OCI-LY3 (cell line): ENCODE data around the gene ZNF598.

Experiments
- H2AFZ ChIP-seq: fragments of 200-600, 300-600 bp; shearing (Covaris generic); 2 replicates; pipeline ENCODE4 v1.6.0; 2014; ENCODE audit warnings: antibody characterized with exemption, low read depth, low read length
- H3K27ac ChIP-seq: fragments of 200-600, 300-600 bp; sonication (generic); 2 replicates; pipeline ENCODE4 v1.5.1; 2014; ENCODE audit warnings: mild to moderate bottlenecking, low read length, moderate library complexity, mixed read lengths
- H3K27me3 ChIP-seq: fragments of 200-600, 300-600 bp; sonication (generic); 2 replicates; pipeline ENCODE4 v1.6.1; 2014; ENCODE audit warnings: low read depth, low read length, mixed read lengths
- H3K36me3 ChIP-seq: fragments of 200-600, 300-600 bp; sonication (generic); replicated peaks from 2 replicates; pipeline ENCODE3; 2014; ENCODE audit warnings: low read depth, low read length, mixed read lengths
- H3K4me1 ChIP-seq: fragments of 300-600, 200-600 bp; sonication (generic); 2 replicates; pipeline ENCODE4 v1.6.1; 2014; ENCODE audit warnings: low read length, mixed read lengths
- H3K4me2 ChIP-seq: fragments of 200-600, 300-600 bp; sonication (generic); 2 replicates; pipeline ENCODE4 v1.6.1; 2014; ENCODE audit warnings: low read length, mixed read lengths
- H3K4me3 ChIP-seq: fragments of 300-600, 200-600 bp; sonication (generic); 2 replicates; pipeline ENCODE4 v1.5.1; 2014; ENCODE audit warnings: antibody characterized with exemption, mild to moderate bottlenecking, low read length, moderate library complexity
- H3K79me2 ChIP-seq: fragments of 300-600, 200-600 bp; shearing (Covaris generic); 2 replicates; pipeline ENCODE4 v1.6.1; 2014; ENCODE audit warnings: mild to moderate bottlenecking, low read length, mixed read lengths
- H3K9ac ChIP-seq: fragments of 300-600, 200-600 bp; shearing (Covaris generic); 2 replicates; pipeline ENCODE4 v1.6.0; 2014; ENCODE audit warnings: mild to moderate bottlenecking, low read length, moderate library complexity
- H3K9me3 ChIP-seq: fragments of 200-600, 300-600 bp; shearing (Covaris generic); 2 replicates; pipeline ENCODE4 v1.6.1; 2014; ENCODE audit warnings: low read length, mixed read lengths; ENCODE audit not compliant: insufficient read depth
- H4K20me1 ChIP-seq: fragments of 200-600, 300-600 bp; sonication (generic); 2 replicates; pipeline ENCODE4 v1.6.1; 2016; ENCODE audit warnings: low read length, mixed read lengths; ENCODE audit not compliant: insufficient read depth
- CTCF ChIP-seq: fragments of 200-600, 300-600 bp; sonication (generic); IDR thresholded peaks from 2 replicates; pipeline ENCODE4 v1.5.1; 2014; ENCODE audit warnings: antibody characterized with exemption, low read length, low read depth
- EZH2phosphoT487 ChIP-seq: fragments of 200-600 bp; shearing (Covaris generic); IDR thresholded peaks from 2 replicates; pipeline ENCODE4 v1.6.1; 2018; ENCODE audit warnings: antibody characterized with exemption, mixed run types, low read depth

ZNF598 gene

GRCh38 chr16:2009791-2010510 is at the start of gene ZNF598:
ZNF598 (minus strand) TSS chr16:2009821.
- H3K4me1 ChIP-seq, result peaks cover 21% of the 10 kb centered on the region
- peak within 1 kb of the TSS; percentile 58; the same call in 1 of the 2 replicates for H2AFZ ChIP-seq

GRCh38 chr16:2058872-2059271 is 49.3 kb upstream of the ZNF598 start:
- Histone ChIP-seq H3K79me2 (no peaks in the 10 kb centered on the region), H2AFZ (no peak overlapping the region), H3K36me3 (no peaks in the 10 kb centered on the region), H3K4me1 (no peaks in the 10 kb centered on the region), H3K9ac (no peak overlapping the region), H3K4me2 (no peak overlapping the region), H3K27ac (no peak overlapping the region), H3K4me3 (no peak overlapping the region), H3K27me3 (no peaks in the 10 kb centered on the region), H4K20me1 (no peaks in the 10 kb centered on the region), H3K9me3 (no peaks in the 10 kb centered on the region)
- TF ChIP-seq CTCF, result no peak
- no peak for TF ChIP-seq EZH2phosphoT487

More at GRCh38 chr16:2009791-2010510, at the start of gene ZNF598:
- Histone ChIP-seq H3K4me3 (peak within 1 kb of the TSS; percentile 95), H3K27ac (peak within 1 kb of the TSS; percentile 68), H3K79me2 (peaks cover 57% of the 10 kb centered on the region), H3K4me2 (peak within 1 kb of the TSS; percentile 99), H3K27me3 (no peaks in the 10 kb centered on the region), H3K36me3 (peaks cover 12% of the 10 kb centered on the region), H3K9me3 (no peaks in the 10 kb centered on the region), H4K20me1 (peaks cover 41% of the 10 kb centered on the region), H3K9ac (peak within 1 kb of the TSS; percentile 96)
- no peak for TF ChIP-seq EZH2phosphoT487
- TF ChIP-seq CTCF, result no peak

GRCh38 chr16:2058420-2058819 is 48.8 kb upstream of the ZNF598 start:
- Histone ChIP-seq H3K27ac (no peak overlapping the region), H3K27me3 (no peaks in the 10 kb centered on the region), H2AFZ (no peak overlapping the region), H3K4me1 (no peaks in the 10 kb centered on the region), H3K9ac (no peak overlapping the region), H3K4me2 (no peak overlapping the region), H3K36me3 (no peaks in the 10 kb centered on the region), H3K4me3 (no peak overlapping the region), H3K9me3 (no peaks in the 10 kb centered on the region), H3K79me2 (no peaks in the 10 kb centered on the region), H4K20me1 (no peaks in the 10 kb centered on the region)
- TF ChIP-seq CTCF, result no peak
- no peak for TF ChIP-seq EZH2phosphoT487

GRCh38 chr16:2057438-2057837 is 47.8 kb upstream of the ZNF598 start:
- Histone ChIP-seq H3K9me3 (no peaks in the 10 kb centered on the region), H3K4me1 (no peaks in the 10 kb centered on the region), H3K36me3 (no peaks in the 10 kb centered on the region), H3K4me3 (no peak overlapping the region), H3K27ac (no peak overlapping the region), H3K79me2 (no peaks in the 10 kb centered on the region), H2AFZ (no peak overlapping the region), H4K20me1 (no peaks in the 10 kb centered on the region), H3K27me3 (no peaks in the 10 kb centered on the region), H3K9ac (no peak overlapping the region), H3K4me2 (no peak overlapping the region)
- TF ChIP-seq EZH2phosphoT487 (no peak), CTCF (no peak)
